HepG2 (cell line): ENCODE measurements around the gene TBX6. TPM values are rescaled to one million over a fixed set of nuclear protein-coding genes. Genes with fewer than 3 reads are reported as not detected.

Source experiments
- BORCS8-MEF2B ChIP-seq: sonication (generic); formaldehyde crosslinking; IDR thresholded peaks from 2 replicates; pipeline ENCODE4 v1.8.0; 2022; ENCODE audit warnings: mild to moderate bottlenecking, missing genetic modification reagents
- CC2D1A ChIP-seq: sonication (generic); formaldehyde crosslinking; IDR thresholded peaks from 2 replicates; pipeline ENCODE4 v1.8.1; 2023; ENCODE audit warnings: mild to moderate bottlenecking, missing genetic modification reagents
- CHCHD3 ChIP-seq: sonication (generic); formaldehyde crosslinking; IDR thresholded peaks from 2 replicates; pipeline ENCODE4 v1.8.0; 2022; ENCODE audit warnings: mild to moderate bottlenecking, missing genetic modification reagents, moderate library complexity
- HOXA3 ChIP-seq: sonication (generic); formaldehyde crosslinking; IDR thresholded peaks from 2 replicates; pipeline ENCODE4 v1.5.0; 2020; ENCODE audit warnings: missing genetic modification reagents
- NFKBIZ ChIP-seq: IDR thresholded peaks from 2 replicates; pipeline ENCODE4 v1.6.1; 2018; ENCODE audit warnings: missing genetic modification reagents, missing compliant biosample characterization
- PITX1 ChIP-seq: sonication (generic); formaldehyde crosslinking; IDR thresholded peaks from 2 replicates; pipeline ENCODE4 v1.5.1; 2020; ENCODE audit warnings: mild to moderate bottlenecking, missing genetic modification reagents
- PRDM10 ChIP-seq: sonication (generic); formaldehyde crosslinking; IDR thresholded peaks from 2 replicates; pipeline ENCODE4 v1.4.0; 2020; ENCODE audit warnings: low read depth, missing genetic modification reagents
- PRDM4 ChIP-seq: sonication (generic); formaldehyde crosslinking; IDR thresholded peaks from 2 replicates; pipeline ENCODE4 v1.9.0; 2021; ENCODE audit warnings: missing genetic modification reagents, borderline replicate concordance
- PTBP1 ChIP-seq: fragments of 200-400 bp; formaldehyde crosslinking; IDR thresholded peaks from 2 replicates; pipeline ENCODE4 v1.6.1; 2018; ENCODE audit warnings: low read length, low read depth; ENCODE audit not compliant: poor library complexity, severe bottlenecking
- RARG ChIP-seq: sonication (generic); formaldehyde crosslinking; IDR thresholded peaks from 2 replicates; pipeline ENCODE4 v1.4.0; 2020; ENCODE audit warnings: low read depth, mild to moderate bottlenecking, missing genetic modification reagents
- REPIN1 ChIP-seq: sonication (generic); formaldehyde crosslinking; IDR thresholded peaks from 2 replicates; pipeline ENCODE4 v1.8.0; 2022; ENCODE audit warnings: missing genetic modification reagents, low read depth, mild to moderate bottlenecking, borderline replicate concordance
- STAG1 ChIP-seq: sonication (generic); formaldehyde crosslinking; IDR thresholded peaks from 2 replicates; pipeline ENCODE4 v1.4.0; 2020; ENCODE audit warnings: missing genetic modification reagents
- ZNF24 ChIP-seq: fragments of 450-650 bp; IDR thresholded peaks from 2 replicates; pipeline ENCODE4 v1.6.1; 2017; ENCODE audit warnings: antibody characterized with exemption, mild to moderate bottlenecking
- ZNF260 ChIP-seq: sonication (generic); formaldehyde crosslinking; IDR thresholded peaks from 2 replicates; pipeline ENCODE4 v1.4.0; 2020; ENCODE audit warnings: missing genetic modification reagents, low read depth, mild to moderate bottlenecking, borderline replicate concordance
- ZNF280D ChIP-seq: sonication (generic); formaldehyde crosslinking; IDR thresholded peaks from 2 replicates; pipeline ENCODE4 v1.5.1; 2020; ENCODE audit warnings: mild to moderate bottlenecking, missing genetic modification reagents
- ZNF282 ChIP-seq: fragments of 450-650 bp; IDR thresholded peaks from 2 replicates; pipeline ENCODE4 v1.6.1; 2018; ENCODE audit not compliant: partially characterized antibody
- ZNF362 ChIP-seq: sonication (generic); formaldehyde crosslinking; IDR thresholded peaks from 2 replicates; pipeline ENCODE4 v1.4.0; 2020; ENCODE audit warnings: missing genetic modification reagents, mild to moderate bottlenecking, borderline replicate concordance
- ZNF577 ChIP-seq: sonication (generic); formaldehyde crosslinking; IDR thresholded peaks from 2 replicates; pipeline ENCODE4 v1.4.0; 2020; ENCODE audit warnings: mild to moderate bottlenecking, low read depth, missing genetic modification reagents, borderline replicate concordance
- ZNF589 ChIP-seq: sonication (generic); formaldehyde crosslinking; conservative IDR thresholded peaks from 2 replicates; pipeline ENCODE4 v1.8.0; 2022; ENCODE audit warnings: mild to moderate bottlenecking, moderate library complexity, missing genetic modification reagents
- polyA plus RNA-seq, 8 experiments: library from polyadenylated mRNA; depleted of rRNA in 3 of 8; stranded (reverse) in 7 of 8; unstranded in 1 of 8; fragments of >200 nt; fragmentation: Illumina TruSeq in 4 of 8; extraction: Trizol in 4 of 8; gene quantifications; 2 replicates each; pipeline versions ENCODE4 v1.2.1 to v1.2.3, GENCODE V29; 2011 to 2016; ENCODE audit warnings: low read depth in 4 of 8, missing spikeins in 1 of 8, mixed read lengths in 1 of 8; ENCODE audit not compliant: insufficient read depth in 1 of 8
- total RNA-seq, 5 experiments: library from RNA; depleted of rRNA; stranded (reverse); fragments of >200 nt; fragmentation: Illumina TruSeq; extraction: Trizol; gene quantifications; 2 replicates each; pipeline ENCODE4 v1.2.3, GENCODE V29; 2016; ENCODE audit warnings: low read depth in 1 of 5

The TBX6 gene
- total and polyA plus RNA-seq, 2 of the 13 experiments (the other 11 are each of a cell fraction or from before 2014, with no cell fraction given) = 0.24 to 0.42 TPM

GRCh38 chr16:30075503-30076275 lies 16.0 kb downstream of the TBX6 start, which contains the start of gene PPP4C (continued):
- peak; percentile 49; the same call in 1 of the 2 replicates for TF ChIP-seq PRDM10 (CRISPR knock-in tag)
- peak; percentile 88 for TF ChIP-seq REPIN1 (CRISPR knock-in tag)
- no peak for TF ChIP-seq PTBP1
- no peak for TF ChIP-seq NFKBIZ (CRISPR knock-in tag)
- no peak for TF ChIP-seq ZNF282
- TF ChIP-seq PITX1 (CRISPR knock-in tag) = no peak
- peak; percentile 93 for TF ChIP-seq ZNF280D (CRISPR knock-in tag)
- TF ChIP-seq ZNF577 (CRISPR knock-in tag) = no peak
- 0 out of 2 replicates have a peak, but pooled peaks have one; percentile 62 for TF ChIP-seq CC2D1A (CRISPR knock-in tag)
- no peak for TF ChIP-seq CHCHD3 (CRISPR knock-in tag)
- TF ChIP-seq ZNF24 = no peak
- no peak for TF ChIP-seq ZNF589 (CRISPR knock-in tag)
- no peak for TF ChIP-seq ZNF260 (CRISPR knock-in tag)
- peak; percentile 98 for TF ChIP-seq HOXA3 (CRISPR knock-in tag)
- no peak for TF ChIP-seq RARG
- no peak for TF ChIP-seq ZNF362 (CRISPR knock-in tag)
- TF ChIP-seq PRDM4 = no peak
- peak; percentile 7; the same call in 1 of the 2 replicates for TF ChIP-seq STAG1 (CRISPR knock-in tag)
- peak; percentile 41; the same call in 1 of the 2 replicates for TF ChIP-seq BORCS8-MEF2B (CRISPR knock-in tag)
